Liver (tissue), 3 donors: ENCODE data around the gene TPK1.

ENCODE experiments used
- CTCF ChIP-seq: fragments of 150-350 bp; IDR thresholded peaks from 2 replicates; pipeline ENCODE4 v1.5.1; 2017; ENCODE audit warnings: improper control_type of control experiment, low read depth, low read length; ENCODE audit not compliant: missing input control
- FOXA1 ChIP-seq: IDR thresholded peaks from 2 replicates; pipeline ENCODE4 v1.6.1; 2016; ENCODE audit warnings: antibody characterized with exemption
- GABPA ChIP-seq, 2 donors: IDR thresholded peaks in 1 of 2; conservative IDR thresholded peaks in 1 of 2; 2 replicates each; pipeline ENCODE4 v1.6.1; 2016; ENCODE audit warnings: antibody characterized with exemption in 2 of 2, mild to moderate bottlenecking in 1 of 2, moderate library complexity in 1 of 2
- HNF4G ChIP-seq: IDR thresholded peaks from 2 replicates; pipeline ENCODE4 v1.6.1; 2016; ENCODE audit warnings: antibody characterized with exemption
- JUND ChIP-seq, 2 donors: IDR thresholded peaks; 2 replicates each; pipeline ENCODE4 v1.6.1; 2016; ENCODE audit warnings: antibody characterized with exemption in 2 of 2
- RAD21 ChIP-seq, 2 donors: IDR thresholded peaks; 2 replicates each; pipeline ENCODE4 v1.6.1; 2016; ENCODE audit warnings: antibody characterized with exemption in 2 of 2, mild to moderate bottlenecking in 2 of 2
- REST ChIP-seq: IDR thresholded peaks from 2 replicates; pipeline ENCODE4 v1.6.1; 2016; ENCODE audit warnings: antibody characterized with exemption, mild to moderate bottlenecking
- RXRA ChIP-seq, 2 donors: IDR thresholded peaks; 2 replicates each; pipeline ENCODE4 v1.6.1; 2017 to 2018; ENCODE audit warnings: antibody characterized with exemption in 2 of 2, mild to moderate bottlenecking in 1 of 2
- TAF1 ChIP-seq: conservative IDR thresholded peaks from 2 replicates; pipeline ENCODE4 v1.6.1; 2016; ENCODE audit warnings: antibody characterized with exemption, mild to moderate bottlenecking
- YY1 ChIP-seq: IDR thresholded peaks from 2 replicates; pipeline ENCODE4 v1.6.1; 2016; ENCODE audit warnings: antibody characterized with exemption, mild to moderate bottlenecking
- donor health status: healthy.
- donor health status: healthy.

GRCh38 chr7:144483189-144483588 is 352.7 kb downstream of the TPK1 start:
- TF ChIP-seq CTCF (no peak), YY1 (no peak), GABPA (IDR thresholded peaks at IDR 0.05 in 1 of 2, conservative IDR thresholded peaks at IDR 0.05 in 1 of 2) (no peak), TAF1 (no peak), REST (no peak), FOXA1 (no peak), RXRA (IDR thresholded peaks at IDR 0.05) (no peak), RAD21 (IDR thresholded peaks at IDR 0.05) (no peak), JUND (IDR thresholded peaks at IDR 0.05) (no peak), HNF4G (no peak)
